GM19193 (cell line): ENCODE results near the gene PASD1.

Experiments used
- POLR2A ChIP-seq: IDR thresholded peaks from 4 replicates; pipeline ENCODE4 v1.6.1; 2011; ENCODE audit not compliant: insufficient read depth, insufficient read length; ENCODE audit errors: extremely low read depth

Gene PASD1

GRCh38 chrX:151712253-151712652, 148.8 kb downstream of the PASD1 start:
- TF ChIP-seq POLR2A, result no peak

GRCh38 chrX:151713849-151714248, 150.4 kb downstream of the PASD1 start:
- no peak for TF ChIP-seq POLR2A

GRCh38 chrX:151714362-151714761, 150.9 kb downstream of the PASD1 start:
- no peak for TF ChIP-seq POLR2A

- no peak for TF ChIP-seq POLR2A
Observed at GRCh38 chrX:151715752-151716151, 152.3 kb downstream of the PASD1 start, which contains the start of gene FATE1. Gene FATE1, plus strand, starts transcription at chrX:151716035. Its CDS starts 85 bp downstream, at chrX:151716120.

- no peak for TF ChIP-seq POLR2A
Observed at GRCh38 chrX:151722241-151722846, 158.9 kb downstream of the PASD1 start.

GRCh38 chrX:151723156-151723760, 159.8 kb downstream of the PASD1 start:
- no peak for TF ChIP-seq POLR2A

- TF ChIP-seq POLR2A, result no peak
Observed at GRCh38 chrX:151724563-151725337, 161.3 kb downstream of the PASD1 start.

GRCh38 chrX:151725338-151725614, 161.8 kb downstream of the PASD1 start:
- TF ChIP-seq POLR2A, result no peak
